Measurements from ENCODE around the gene UNKL. TPM values are rescaled to one million over a fixed set of nuclear protein-coding genes. Genes with fewer than 3 reads are reported as not detected.

Gene UNKL
- total RNA-seq, 1 experiment from 2014 or later: 17.7 TPM

- DNase-seq (ENCODE audit: low read depth in 1 of 2, low spot score in 2 of 2): peak in 1 of 2 experiments; percentile 53
- Histone ChIP-seq H3K27me3 (replicated peaks) (no peaks in the 10 kb centered on the region), H3K27ac (no peak overlapping the region)
Observed at GRCh38 chr16:1413684-1414531, 596 bp downstream of the UNKL start.

GRCh38 chr16:1412847-1413246 is 1.7 kb downstream of the UNKL start:
- H3K36me3 ChIP-seq: peaks cover 7% of the 10 kb centered on the region
- DNase-seq (ENCODE audit: low read depth in 1 of 2, low spot score in 2 of 2): no peak
- H3K4me3 ChIP-seq: no peak overlapping the region
- H3K27ac ChIP-seq: no peak overlapping the region
- H3K4me1 ChIP-seq (replicated peaks): peaks cover 14% of the 10 kb centered on the region
- no peaks in the 10 kb centered on the region for H3K27me3 ChIP-seq (replicated peaks)
- 0 out of 2 replicates have a peak, but pooled peaks cover 3% of the 10 kb centered on the region for H3K9me3 ChIP-seq (replicated peaks)

More at GRCh38 chr16:1413684-1414531, 596 bp downstream of the UNKL start:
- H3K9me3 ChIP-seq (replicated peaks): 0 out of 2 replicates have a peak, but pooled peaks cover 3% of the 10 kb centered on the region
- H3K4me3 ChIP-seq: peak overlapping the region; percentile 84
- H3K4me1 ChIP-seq (replicated peaks): peaks cover 10% of the 10 kb centered on the region
- H3K36me3 ChIP-seq: peaks cover 15% of the 10 kb centered on the region

- peak; percentile 94 to 95 for DNase-seq (ENCODE audit: low read depth in 1 of 2, low spot score in 2 of 2)
- Histone ChIP-seq H3K27me3 (replicated peaks) (no peaks in the 10 kb centered on the region), H3K4me1 (replicated peaks) (peaks cover 4% of the 10 kb centered on the region), H3K9me3 (replicated peaks) (no peaks in the 10 kb centered on the region), H3K36me3 (no peaks in the 10 kb centered on the region; the same call in 1 of the 2 replicates), H3K4me3 (peak overlapping the region; percentile 37), H3K27ac (no peak overlapping the region)
Observed at GRCh38 chr16:1408171-1408837, 6.2 kb downstream of the UNKL start.

- H3K4me3 ChIP-seq: peak overlapping the region; percentile 37
- no peak for DNase-seq (ENCODE audit: low read depth in 1 of 2, low spot score in 2 of 2)
- no peaks in the 10 kb centered on the region for H3K9me3 ChIP-seq (replicated peaks)
- H3K36me3 ChIP-seq: no peaks in the 10 kb centered on the region; the same call in 1 of the 2 replicates
- H3K4me1 ChIP-seq (replicated peaks): peaks cover 4% of the 10 kb centered on the region
- H3K27me3 ChIP-seq (replicated peaks): no peaks in the 10 kb centered on the region
- H3K27ac ChIP-seq: no peak overlapping the region
Observed at GRCh38 chr16:1407753-1408152, 6.8 kb downstream of the UNKL start.

- no peak for DNase-seq (ENCODE audit: low read depth in 1 of 2, low spot score in 2 of 2)
- Histone ChIP-seq H3K27me3 (replicated peaks) (no peaks in the 10 kb centered on the region), H3K36me3 (no peaks in the 10 kb centered on the region), H3K27ac (no peak overlapping the region), H3K9me3 (replicated peaks) (no peaks in the 10 kb centered on the region), H3K4me1 (replicated peaks) (peaks cover 4% of the 10 kb centered on the region), H3K4me3 (no peak overlapping the region)
Observed at GRCh38 chr16:1403733-1404132, 10.8 kb downstream of the UNKL start.

GRCh38 chr16:1403036-1403435 is 11.5 kb downstream of the UNKL start:
- no peak for DNase-seq (ENCODE audit: low read depth in 1 of 2, low spot score in 2 of 2)
- H3K9me3 ChIP-seq (replicated peaks): no peaks in the 10 kb centered on the region
- H3K4me3 ChIP-seq: no peak overlapping the region
- H3K27me3 ChIP-seq (replicated peaks): no peaks in the 10 kb centered on the region
- no peak overlapping the region for H3K27ac ChIP-seq
- no peaks in the 10 kb centered on the region for H3K4me1 ChIP-seq (replicated peaks)
- H3K36me3 ChIP-seq: no peaks in the 10 kb centered on the region

GRCh38 chr16:1401758-1402154 is 12.7 kb downstream of the UNKL start:
- no peaks in the 10 kb centered on the region for H3K9me3 ChIP-seq (replicated peaks)
- no peak overlapping the region for H3K27ac ChIP-seq
- no peak overlapping the region for H3K4me3 ChIP-seq
- no peaks in the 10 kb centered on the region for H3K27me3 ChIP-seq (replicated peaks)
- H3K36me3 ChIP-seq: no peaks in the 10 kb centered on the region
- no peaks in the 10 kb centered on the region for H3K4me1 ChIP-seq (replicated peaks)
- DNase-seq (ENCODE audit: low read depth in 1 of 2, low spot score in 2 of 2): no peak

GRCh38 chr16:1401061-1401757 is 13.3 kb downstream of the UNKL start:
- Histone ChIP-seq H3K36me3 (no peaks in the 10 kb centered on the region), H3K27ac (no peak overlapping the region), H3K9me3 (replicated peaks) (no peaks in the 10 kb centered on the region), H3K27me3 (replicated peaks) (no peaks in the 10 kb centered on the region), H3K4me3 (no peak overlapping the region), H3K4me1 (replicated peaks) (no peaks in the 10 kb centered on the region)
- no peak for DNase-seq (ENCODE audit: low read depth in 1 of 2, low spot score in 2 of 2)

- Histone ChIP-seq H3K4me1 (replicated peaks) (no peaks in the 10 kb centered on the region), H3K36me3 (no peaks in the 10 kb centered on the region), H3K27me3 (replicated peaks) (no peaks in the 10 kb centered on the region), H3K27ac (no peak overlapping the region), H3K9me3 (replicated peaks) (no peaks in the 10 kb centered on the region), H3K4me3 (no peak overlapping the region)
- DNase-seq (ENCODE audit: low read depth in 1 of 2, low spot score in 2 of 2): no peak
Observed at GRCh38 chr16:1398826-1399581, 15.5 kb downstream of the UNKL start.

- no peaks in the 10 kb centered on the region for H3K36me3 ChIP-seq
- H3K27ac ChIP-seq: no peak overlapping the region
- H3K4me3 ChIP-seq: no peak overlapping the region
- no peaks in the 10 kb centered on the region for H3K4me1 ChIP-seq (replicated peaks)
- H3K27me3 ChIP-seq (replicated peaks): no peaks in the 10 kb centered on the region
- DNase-seq (ENCODE audit: low read depth in 1 of 2, low spot score in 2 of 2): no peak
- no peaks in the 10 kb centered on the region for H3K9me3 ChIP-seq (replicated peaks)
Observed at GRCh38 chr16:1398351-1398750, 16.2 kb downstream of the UNKL start.

- no peaks in the 10 kb centered on the region for H3K27me3 ChIP-seq (replicated peaks)
- no peak for DNase-seq (ENCODE audit: low read depth in 1 of 2, low spot score in 2 of 2)
- no peak overlapping the region for H3K27ac ChIP-seq
- no peak overlapping the region for H3K4me3 ChIP-seq
- H3K36me3 ChIP-seq: no peaks in the 10 kb centered on the region
- no peaks in the 10 kb centered on the region for H3K9me3 ChIP-seq (replicated peaks)
- H3K4me1 ChIP-seq (replicated peaks): no peaks in the 10 kb centered on the region
Observed at GRCh38 chr16:1397779-1398178, 16.7 kb downstream of the UNKL start.

- Histone ChIP-seq H3K9me3 (replicated peaks) (no peaks in the 10 kb centered on the region), H3K27ac (no peak overlapping the region), H3K27me3 (replicated peaks) (no peaks in the 10 kb centered on the region), H3K36me3 (no peaks in the 10 kb centered on the region), H3K4me3 (no peak overlapping the region), H3K4me1 (replicated peaks) (no peaks in the 10 kb centered on the region)
- no peak for DNase-seq (ENCODE audit: low read depth in 1 of 2, low spot score in 2 of 2)
Observed at GRCh38 chr16:1395444-1396031, 19.0 kb downstream of the UNKL start.

- H3K36me3 ChIP-seq: no peaks in the 10 kb centered on the region
- no peak overlapping the region for H3K4me3 ChIP-seq
- no peak for DNase-seq (ENCODE audit: low read depth in 1 of 2, low spot score in 2 of 2)
- no peaks in the 10 kb centered on the region for H3K9me3 ChIP-seq (replicated peaks)
- no peak overlapping the region for H3K27ac ChIP-seq
- no peaks in the 10 kb centered on the region for H3K27me3 ChIP-seq (replicated peaks)
- H3K4me1 ChIP-seq (replicated peaks): no peaks in the 10 kb centered on the region
Observed at GRCh38 chr16:1394367-1394951, 20.0 kb downstream of the UNKL start.
